Measurements from ENCODE around the gene DYNC1I1.
A peak's percentile ranks its signal among the peaks of the same experiment; 100 is the strongest.

The DYNC1I1 gene

DNA sequence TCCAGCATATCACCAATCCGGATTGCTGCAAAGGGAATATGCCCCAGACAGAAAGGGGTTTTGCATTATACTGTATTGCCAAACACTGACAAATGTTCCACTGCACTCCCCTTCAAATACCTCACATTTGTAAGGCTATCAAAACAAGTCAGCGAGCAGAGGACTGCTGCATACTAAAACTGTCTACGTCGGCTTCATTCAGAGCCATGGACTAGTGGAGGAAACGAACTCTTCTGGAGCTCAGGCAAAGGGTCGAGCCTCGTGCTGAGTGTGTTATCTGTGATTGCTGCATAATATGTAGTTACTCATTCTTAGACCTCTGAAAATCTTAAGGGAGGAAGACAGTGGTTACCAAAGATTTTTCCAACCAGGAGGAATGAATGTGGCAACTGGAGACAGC, 200.2 kb downstream of the DYNC1I1 start:
- no peaks in the 10 kb centered on the region for H3K36me3 ChIP-seq (replicated peaks)
- DNase-seq: peak; percentile 9
- no peaks in the 10 kb centered on the region for H3K27me3 ChIP-seq (replicated peaks)
- H3K4me3 ChIP-seq (ENCODE audit: low read depth, low read length): no peak overlapping the region
- in situ Hi-C loops (cut with HindIII; ENCODE audit: low pct_ligation_motif_present, low sequenced_read_pairs): no loop called here
- TF ChIP-seq, protein P1, sequence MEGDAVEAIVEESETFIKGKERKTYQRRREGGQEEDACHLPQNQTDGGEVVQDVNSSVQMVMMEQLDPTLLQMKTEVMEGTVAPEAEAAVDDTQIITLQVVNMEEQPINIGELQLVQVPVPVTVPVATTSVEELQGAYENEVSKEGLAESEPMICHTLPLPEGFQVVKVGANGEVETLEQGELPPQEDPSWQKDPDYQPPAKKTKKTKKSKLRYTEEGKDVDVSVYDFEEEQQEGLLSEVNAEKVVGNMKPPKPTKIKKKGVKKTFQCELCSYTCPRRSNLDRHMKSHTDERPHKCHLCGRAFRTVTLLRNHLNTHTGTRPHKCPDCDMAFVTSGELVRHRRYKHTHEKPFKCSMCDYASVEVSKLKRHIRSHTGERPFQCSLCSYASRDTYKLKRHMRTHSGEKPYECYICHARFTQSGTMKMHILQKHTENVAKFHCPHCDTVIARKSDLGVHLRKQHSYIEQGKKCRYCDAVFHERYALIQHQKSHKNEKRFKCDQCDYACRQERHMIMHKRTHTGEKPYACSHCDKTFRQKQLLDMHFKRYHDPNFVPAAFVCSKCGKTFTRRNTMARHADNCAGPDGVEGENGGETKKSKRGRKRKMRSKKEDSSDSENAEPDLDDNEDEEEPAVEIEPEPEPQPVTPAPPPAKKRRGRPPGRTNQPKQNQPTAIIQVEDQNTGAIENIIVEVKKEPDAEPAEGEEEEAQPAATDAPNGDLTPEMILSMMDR (IDR thresholded peaks at IDR 0.05; ENCODE audit: low read depth, low read length, missing control alignments): no peak
- no peak overlapping the region for H3K27ac ChIP-seq

DNA sequence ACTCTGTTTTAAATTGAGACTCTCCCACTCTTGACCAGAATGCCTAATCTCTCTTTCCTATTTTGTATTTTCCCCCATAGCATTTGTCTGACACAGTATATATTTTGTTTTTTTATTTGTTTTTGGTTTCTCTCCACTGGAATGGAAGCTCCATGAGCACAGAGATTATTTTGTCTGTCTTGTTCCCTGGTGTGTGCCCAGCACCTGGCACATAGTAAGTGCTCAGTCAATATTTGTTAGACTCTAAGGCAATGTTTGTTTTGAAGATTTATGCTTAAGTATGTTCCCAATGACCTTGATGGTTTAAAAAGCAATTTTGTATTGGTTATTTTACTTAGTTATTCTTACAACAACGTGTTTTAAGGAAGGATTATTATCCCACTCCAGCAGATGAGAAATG, 201.8 kb downstream of the DYNC1I1 start:
- TF ChIP-seq, protein P1 (IDR thresholded peaks at IDR 0.05; ENCODE audit: low read depth, low read length, missing control alignments): no peak
- Histone ChIP-seq H3K27me3 (replicated peaks) (no peaks in the 10 kb centered on the region), H3K4me3 (ENCODE audit: low read depth, low read length) (no peak overlapping the region), H3K36me3 (replicated peaks) (no peaks in the 10 kb centered on the region), H3K27ac (no peak overlapping the region)
- in situ Hi-C loops (cut with HindIII; ENCODE audit: low pct_ligation_motif_present, low sequenced_read_pairs): no loop called here
- no peak for DNase-seq

DNA sequence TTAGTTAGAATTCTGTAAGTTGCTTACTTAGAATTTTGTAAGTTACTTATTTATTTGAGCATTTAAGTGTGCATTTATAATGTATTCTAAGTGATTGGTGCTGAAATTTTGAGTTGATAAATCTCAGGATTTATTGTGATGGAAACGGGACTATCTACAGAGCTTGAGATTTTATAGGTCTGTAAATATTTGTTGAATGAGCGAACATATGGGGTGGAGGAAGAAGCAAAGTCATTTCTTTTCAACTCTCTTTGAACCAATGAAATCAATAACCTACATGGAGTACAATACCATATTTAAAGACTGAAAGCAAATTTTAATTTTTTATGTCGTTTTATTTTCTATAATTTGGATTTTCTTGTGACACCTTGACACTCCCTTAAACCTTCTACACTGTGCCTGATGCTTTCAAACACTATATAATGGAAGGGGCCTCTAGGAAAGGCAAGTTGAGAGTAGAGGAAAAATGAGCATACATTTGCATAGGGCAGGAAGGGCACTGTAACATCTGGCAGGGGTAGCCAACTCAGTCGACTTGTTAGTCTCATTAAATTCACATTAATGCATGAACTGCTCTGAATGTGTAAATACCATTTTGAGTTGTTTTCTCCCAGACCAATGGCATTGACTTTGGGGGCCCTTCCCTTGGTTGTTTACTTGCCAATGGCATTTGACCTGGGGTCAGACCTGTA, 204.2 kb downstream of the DYNC1I1 start:
- no peaks in the 10 kb centered on the region for H3K27me3 ChIP-seq (replicated peaks)
- no peak overlapping the region for H3K27ac ChIP-seq
- in situ Hi-C loops (cut with HindIII; ENCODE audit: low pct_ligation_motif_present, low sequenced_read_pairs): no loop called here
- TF ChIP-seq, protein P1 (IDR thresholded peaks at IDR 0.05; ENCODE audit: low read depth, low read length, missing control alignments): no peak
- DNase-seq: no peak
- H3K4me3 ChIP-seq (ENCODE audit: low read depth, low read length): no peak overlapping the region
- H3K36me3 ChIP-seq (replicated peaks): no peaks in the 10 kb centered on the region

DNA sequence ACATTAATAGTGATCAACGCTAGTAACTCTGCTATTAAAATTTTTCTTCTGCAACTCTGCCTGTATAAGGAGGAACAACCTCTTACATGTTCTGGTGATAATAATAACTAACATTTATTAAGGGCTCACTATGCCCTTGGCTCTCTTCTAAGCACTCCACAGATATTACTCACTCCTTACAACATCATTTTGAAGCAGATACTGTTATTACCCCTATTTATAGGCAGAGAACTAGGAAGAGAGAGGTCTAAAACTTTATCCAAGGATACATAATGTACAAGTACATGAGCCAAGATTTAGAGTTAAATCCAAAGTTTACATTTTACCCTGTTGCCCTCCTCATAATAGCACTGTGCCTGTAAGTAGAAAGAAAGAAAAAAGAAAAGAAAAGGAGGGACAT, 205.6 kb downstream of the DYNC1I1 start:
- H3K27ac ChIP-seq: no peak overlapping the region
- H3K4me3 ChIP-seq (ENCODE audit: low read depth, low read length): no peak overlapping the region
- H3K27me3 ChIP-seq (replicated peaks): no peaks in the 10 kb centered on the region
- H3K36me3 ChIP-seq (replicated peaks): no peaks in the 10 kb centered on the region
- in situ Hi-C loops (cut with HindIII; ENCODE audit: low pct_ligation_motif_present, low sequenced_read_pairs): no loop called here
- no peak for DNase-seq
- TF ChIP-seq, protein P1 (IDR thresholded peaks at IDR 0.05; ENCODE audit: low read depth, low read length, missing control alignments): no peak

DNA sequence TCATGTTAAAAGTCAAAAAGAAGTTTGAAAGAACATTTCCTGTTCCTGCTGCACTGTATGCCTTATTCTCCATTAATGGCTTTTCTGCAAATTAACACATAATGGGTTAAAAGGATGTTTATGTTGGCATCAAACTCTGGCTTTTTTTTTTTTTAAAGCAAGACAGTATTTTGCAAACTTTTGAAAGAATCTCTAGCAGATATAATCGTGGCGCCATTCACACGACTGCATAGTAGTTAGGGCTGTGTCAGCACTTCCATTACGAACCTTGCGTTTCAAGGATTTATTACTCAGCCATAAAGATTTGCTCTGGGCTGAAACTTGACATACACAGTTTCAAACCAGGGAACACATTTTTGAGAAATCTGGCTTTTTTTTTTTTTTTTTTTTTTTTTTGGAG, 207.8 kb downstream of the DYNC1I1 start:
- Histone ChIP-seq H3K27ac (no peak overlapping the region), H3K36me3 (replicated peaks) (no peaks in the 10 kb centered on the region), H3K4me3 (ENCODE audit: low read depth, low read length) (no peak overlapping the region), H3K27me3 (replicated peaks) (no peaks in the 10 kb centered on the region)
- TF ChIP-seq, protein P1 (IDR thresholded peaks at IDR 0.05; ENCODE audit: low read depth, low read length, missing control alignments): no peak
- no peak for DNase-seq
- in situ Hi-C loops (cut with HindIII; ENCODE audit: low pct_ligation_motif_present, low sequenced_read_pairs): no loop called here

DNA sequence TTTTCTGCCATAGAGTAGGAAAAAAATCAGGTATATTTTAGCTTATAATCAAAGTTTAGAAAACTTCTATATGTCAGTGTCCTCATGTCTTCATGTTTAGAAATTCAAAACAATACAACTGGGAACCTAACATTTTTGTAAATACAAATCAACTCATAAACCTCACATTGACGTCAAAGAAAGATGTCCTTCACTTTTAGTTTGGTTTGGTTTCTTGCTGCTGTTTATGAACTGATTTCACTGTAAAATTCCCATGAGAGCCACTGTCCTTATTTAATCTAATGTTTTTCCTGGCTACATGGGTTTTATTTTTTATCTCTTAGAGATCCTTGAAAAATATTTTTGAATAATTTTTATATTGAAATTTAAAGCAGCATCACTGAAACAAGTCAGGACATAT, 208.4 kb downstream of the DYNC1I1 start:
- Histone ChIP-seq H3K27me3 (replicated peaks) (no peaks in the 10 kb centered on the region), H3K27ac (no peak overlapping the region), H3K36me3 (replicated peaks) (no peaks in the 10 kb centered on the region), H3K4me3 (ENCODE audit: low read depth, low read length) (no peak overlapping the region)
- no peak for DNase-seq
- in situ Hi-C loops (cut with HindIII; ENCODE audit: low pct_ligation_motif_present, low sequenced_read_pairs): no loop called here
- TF ChIP-seq, protein P1 (IDR thresholded peaks at IDR 0.05; ENCODE audit: low read depth, low read length, missing control alignments): no peak
